CD14-positive monocyte (primary cell): ENCODE measurements around the gene NLGN4Y. TPM values are rescaled to one million over a fixed set of nuclear protein-coding genes. Genes with fewer than 3 reads are reported as not detected.

Source experiments
- DNase-seq, 3 donors: peaks; one replicate each; pipeline ENCODE4 v3.0.0-alpha.2; 2011 to 2022
- H2AFZ ChIP-seq: 2 replicates; pipeline ENCODE4 v1.6.0; 2012; ENCODE audit warnings: mild to moderate bottlenecking, low read depth, low read length, inconsistent platforms; ENCODE audit not compliant: insufficient read depth, poor library complexity, severe bottlenecking
- H3K27ac ChIP-seq, 2 donors: 1 replicate in 1 of 2; 2 replicates in 1 of 2; pipeline ENCODE4 v1.5.1; 2012 to 2013; ENCODE audit warnings: low read length in 2 of 2, control low read depth in 1 of 2, inconsistent platforms in 1 of 2, low read depth in 1 of 2, mild to moderate bottlenecking in 1 of 2
- H3K27me3 ChIP-seq, 2 donors: one replicate each; pipeline versions ENCODE4 v1.6.0 to v1.6.1; 2011 to 2013; ENCODE audit warnings: low read length in 2 of 2; ENCODE audit not compliant: control insufficient read depth in 2 of 2, insufficient read depth in 2 of 2
- H3K36me3 ChIP-seq, 2 donors: replicated peaks in 1 of 2; 1 replicate in 1 of 2; 2 replicates in 1 of 2; pipeline versions ENCODE4 v1.5.1 to v1.6.1; 2012 to 2013; ENCODE audit warnings: low read length in 2 of 2, control low read depth in 1 of 2, inconsistent platforms in 1 of 2, mild to moderate bottlenecking in 1 of 2; ENCODE audit not compliant: insufficient read depth in 2 of 2, control insufficient read depth in 1 of 2
- H3K4me1 ChIP-seq, 2 donors: 1 replicate in 1 of 2; 2 replicates in 1 of 2; pipeline versions ENCODE4 v1.5.1 to v1.6.1; 2012 to 2013; ENCODE audit warnings: low read length in 2 of 2, control low read depth in 1 of 2, inconsistent platforms in 1 of 2, mild to moderate bottlenecking in 1 of 2, moderate library complexity in 1 of 2; ENCODE audit not compliant: insufficient read depth in 2 of 2, control insufficient read depth in 1 of 2
- H3K4me2 ChIP-seq: replicated peaks from 2 replicates; pipeline ENCODE3; 2012; ENCODE audit warnings: low read length, moderate library complexity, mild to moderate bottlenecking; ENCODE audit not compliant: poor library complexity, severe bottlenecking; ENCODE audit errors: extremely low read depth
- H3K4me3 ChIP-seq, 3 experiments: fragments of 200-600 bp in 1 of 3; sonication (generic) in 1 of 3; replicated peaks in 1 of 3; 1 replicate in 2 of 3; 2 replicates in 1 of 3; pipeline ENCODE4 v1.5.1; 2011 to 2013; ENCODE audit warnings: low read length in 3 of 3, mild to moderate bottlenecking in 3 of 3, control low read depth in 2 of 3, low read depth in 2 of 3, inconsistent platforms in 1 of 3, moderate library complexity in 1 of 3
- H3K79me2 ChIP-seq: 2 replicates; pipeline ENCODE4 v1.6.0; 2012; ENCODE audit warnings: mild to moderate bottlenecking, control low read depth, inconsistent platforms, low read length, moderate library complexity; ENCODE audit not compliant: insufficient read depth
- H3K9ac ChIP-seq: 2 replicates; pipeline ENCODE4 v1.6.0; 2017; ENCODE audit warnings: low read length, mild to moderate bottlenecking; ENCODE audit not compliant: insufficient read depth, poor library complexity, severe bottlenecking
- H3K9me3 ChIP-seq, 2 donors: replicated peaks in 1 of 2; 1 replicate in 1 of 2; 2 replicates in 1 of 2; pipeline versions ENCODE4 v1.5.1 to v1.6.1; 2012 to 2013; ENCODE audit warnings: low read length in 2 of 2, control low read depth in 1 of 2; ENCODE audit not compliant: control insufficient read depth in 1 of 2, insufficient read depth in 1 of 2
- H4K20me1 ChIP-seq: 2 replicates; pipeline ENCODE4 v1.6.0; 2012; ENCODE audit warnings: mild to moderate bottlenecking, low read length, control low read depth, moderate library complexity; ENCODE audit not compliant: insufficient read depth
- H3K27ac Mint-ChIP-seq, 7 donors: one replicate each; pipeline ENCODE4 v1.8.0; 2020; ENCODE audit warnings: mild to moderate bottlenecking in 7 of 7, mixed read lengths in 7 of 7, moderate library complexity in 6 of 7, inconsistent platforms in 2 of 7
- H3K27me3 Mint-ChIP-seq, 3 donors: one replicate each; pipeline ENCODE4 v1.8.0; 2021 to 2022; ENCODE audit warnings: low read depth in 3 of 3, mild to moderate bottlenecking in 3 of 3, mixed read lengths in 3 of 3, moderate library complexity in 3 of 3, inconsistent platforms in 1 of 3
- H3K36me3 Mint-ChIP-seq, 2 donors: one replicate each; pipeline ENCODE4 v1.8.0; 2020; ENCODE audit warnings: mixed read lengths in 2 of 2, inconsistent platforms in 1 of 2, mild to moderate bottlenecking in 1 of 2
- H3K4me1 Mint-ChIP-seq: one replicate; pipeline ENCODE4 v1.8.0; 2020; ENCODE audit warnings: mild to moderate bottlenecking, mixed read lengths
- H3K4me3 Mint-ChIP-seq, 2 donors: one replicate each; pipeline ENCODE4 v1.8.0; 2020; ENCODE audit warnings: mild to moderate bottlenecking in 2 of 2, mixed read lengths in 2 of 2, moderate library complexity in 1 of 2
- H3K9me3 Mint-ChIP-seq, 7 donors: one replicate each; pipeline ENCODE4 v1.8.0; 2020 to 2022; ENCODE audit warnings: mixed read lengths in 7 of 7, mild to moderate bottlenecking in 6 of 7, moderate library complexity in 6 of 7, inconsistent platforms in 2 of 7
- CTCF ChIP-seq: fragments of 200-600 bp; IDR thresholded peaks from one replicate; pipeline ENCODE4 v1.8.0; 2022; ENCODE audit warnings: antibody characterized with exemption, mild to moderate bottlenecking
- WGBS: methylation state at CpG from one replicate; pipeline ENCODE4 v1.1.5; 2013; ENCODE audit warnings: missing lambda C conversion rate; ENCODE audit not compliant: insufficient coverage; 5-methylcytosine and 5-hydroxymethylcytosine counted together
- intact Hi-C, 2 donors: fragments of 100-400 bp; cut with micrococcal nuclease; formaldehyde crosslinking; loops; one replicate each; pipeline versions ENCODE4 v1.15.0 to v1.15.1; 2023
- polyA plus RNA-seq, 3 donors: library from polyadenylated mRNA; depleted of rRNA in 1 of 3; unstranded in 2 of 3; stranded (reverse) in 1 of 3; fragments of 300-500 nt in 2 of 3; fragments of >200 nt in 1 of 3; fragmentation: Illumina TruSeq in 2 of 3; gene quantifications; 1 replicate in 2 of 3; 2 replicates in 1 of 3; pipeline ENCODE4 v1.2.3, GENCODE V29; 2012 to 2021

NLGN4Y gene
- polyA plus RNA-seq, 3 donors = not detected

DNA sequence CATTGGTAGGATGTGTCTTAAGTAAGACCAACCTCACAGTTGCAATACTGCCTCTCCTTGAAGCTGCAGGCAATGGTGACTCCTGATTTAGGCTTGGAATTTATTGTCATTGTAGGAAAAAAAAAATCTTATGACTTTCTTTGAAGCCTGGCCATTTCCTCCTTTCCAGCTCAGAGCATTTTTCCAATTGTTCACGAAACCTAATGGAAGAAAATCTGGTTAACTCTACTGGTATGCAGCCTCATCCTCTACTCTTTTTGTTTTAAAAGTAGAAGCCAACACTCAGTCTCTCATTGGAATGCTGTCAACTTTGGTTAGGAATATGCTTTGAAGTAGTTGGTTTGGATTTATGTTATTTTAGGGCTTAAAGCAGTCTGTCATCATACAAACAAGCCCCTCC lies 298.6 kb downstream of the NLGN4Y start:
- Histone ChIP-seq H4K20me1 (no peaks in the 10 kb centered on the region), H3K4me3 (no peak overlapping the region), H3K9ac (no peak overlapping the region), H3K36me3 (no peaks in the 10 kb centered on the region), H3K9me3 (no peaks in the 10 kb centered on the region), H3K4me2 (no peak overlapping the region), H3K79me2 (no peaks in the 10 kb centered on the region), H3K27ac (no peak overlapping the region), H3K4me1 (no peaks in the 10 kb centered on the region), H2AFZ (no peak overlapping the region), H3K27me3 (no peaks in the 10 kb centered on the region)
- Mint-ChIP-seq H3K27me3 (peaks cover 0 to 1% (median 0%) of the 10 kb centered on the region in 3 donors), H3K4me3 (no peak overlapping the region), H3K27ac (no peak overlapping the region), H3K4me1 (no peaks in the 10 kb centered on the region), H3K36me3 (no peaks in the 10 kb centered on the region), H3K9me3 (no peaks in the 10 kb centered on the region)
- WGBS = no CpG with 5 or more reads among the region's 1 CpG
- no peak for TF ChIP-seq CTCF
- intact Hi-C loops = no loop called here
- DNase-seq = no peak

GRCh38 chrY:14824583-14824982 lies 300.3 kb downstream of the NLGN4Y start:
- WGBS = no CpG with 5 or more reads among the region's 2 CpGs
- peaks cover 0 to 1% (median 0%) of the 10 kb centered on the region in 3 donors for H3K27me3 Mint-ChIP-seq
- DNase-seq = no peak

More at GRCh38 chrY:14824583-14824982, 300.3 kb downstream of the NLGN4Y start:
- H3K27me3 ChIP-seq = no peaks in the 10 kb centered on the region
- no peak overlapping the region for H2AFZ ChIP-seq
- no peak overlapping the region for H3K27ac ChIP-seq
- H3K36me3 ChIP-seq = no peaks in the 10 kb centered on the region
- no peaks in the 10 kb centered on the region for H3K9me3 Mint-ChIP-seq
- no peak for TF ChIP-seq CTCF
- no peaks in the 10 kb centered on the region for H4K20me1 ChIP-seq
- no peaks in the 10 kb centered on the region for H3K79me2 ChIP-seq
- no peaks in the 10 kb centered on the region for H3K9me3 ChIP-seq
- H3K4me1 Mint-ChIP-seq = no peaks in the 10 kb centered on the region
- no peak overlapping the region for H3K4me3 Mint-ChIP-seq
- H3K36me3 Mint-ChIP-seq = no peaks in the 10 kb centered on the region
- H3K27ac Mint-ChIP-seq = no peak overlapping the region
- H3K4me2 ChIP-seq = no peak overlapping the region
- H3K4me3 ChIP-seq = no peak overlapping the region
- intact Hi-C loops = no loop called here
- H3K9ac ChIP-seq = no peak overlapping the region
- no peaks in the 10 kb centered on the region for H3K4me1 ChIP-seq
